Brain microvascular endothelial cell (primary cell): Measurements from ENCODE around the gene OVOL2.

Experiments
- DNase-seq: peaks from one replicate; pipeline ENCODE4 v3.0.0-alpha.2; 2020
- H3K27ac ChIP-seq: fragments of 250-450 bp; sonication (Bioruptor Pico); 2 replicates; pipeline ENCODE4 v1.5.1; 2020; ENCODE audit warnings: mild to moderate bottlenecking, moderate library complexity
- H3K27me3 ChIP-seq: fragments of 250-450 bp; sonication (Bioruptor Pico); replicated peaks from 2 replicates; pipeline ENCODE4 v1.5.1; 2020; ENCODE audit warnings: mild to moderate bottlenecking
- H3K36me3 ChIP-seq: fragments of 250-450 bp; sonication (Bioruptor Pico); replicated peaks from 2 replicates; pipeline ENCODE4 v1.5.1; 2020; ENCODE audit warnings: mild to moderate bottlenecking
- H3K4me3 ChIP-seq: 2 replicates; pipeline ENCODE4 v1.5.1; 2011; ENCODE audit warnings: low read depth, mild to moderate bottlenecking, control low read depth, low read length, moderate library complexity
- in situ Hi-C: cut with HindIII; loops from 2 replicates; pipeline ENCODE4 v1.10.0; 2017; ENCODE audit warnings: low sequenced_read_pairs, low pct_ligation_motif_present
- TF ChIP-seq, protein P1 (sequence below): IDR thresholded peaks from 2 replicates; pipeline ENCODE4 v1.5.1; 2011; ENCODE audit warnings: low read depth, mild to moderate bottlenecking, moderate library complexity, low read length, control low read depth, inconsistent platforms; ENCODE audit errors: missing control alignments

The OVOL2 gene

GRCh38 chr20:18016772-18017171, 40.9 kb downstream of the OVOL2 start:
- TF ChIP-seq, protein P1, sequence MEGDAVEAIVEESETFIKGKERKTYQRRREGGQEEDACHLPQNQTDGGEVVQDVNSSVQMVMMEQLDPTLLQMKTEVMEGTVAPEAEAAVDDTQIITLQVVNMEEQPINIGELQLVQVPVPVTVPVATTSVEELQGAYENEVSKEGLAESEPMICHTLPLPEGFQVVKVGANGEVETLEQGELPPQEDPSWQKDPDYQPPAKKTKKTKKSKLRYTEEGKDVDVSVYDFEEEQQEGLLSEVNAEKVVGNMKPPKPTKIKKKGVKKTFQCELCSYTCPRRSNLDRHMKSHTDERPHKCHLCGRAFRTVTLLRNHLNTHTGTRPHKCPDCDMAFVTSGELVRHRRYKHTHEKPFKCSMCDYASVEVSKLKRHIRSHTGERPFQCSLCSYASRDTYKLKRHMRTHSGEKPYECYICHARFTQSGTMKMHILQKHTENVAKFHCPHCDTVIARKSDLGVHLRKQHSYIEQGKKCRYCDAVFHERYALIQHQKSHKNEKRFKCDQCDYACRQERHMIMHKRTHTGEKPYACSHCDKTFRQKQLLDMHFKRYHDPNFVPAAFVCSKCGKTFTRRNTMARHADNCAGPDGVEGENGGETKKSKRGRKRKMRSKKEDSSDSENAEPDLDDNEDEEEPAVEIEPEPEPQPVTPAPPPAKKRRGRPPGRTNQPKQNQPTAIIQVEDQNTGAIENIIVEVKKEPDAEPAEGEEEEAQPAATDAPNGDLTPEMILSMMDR, result no peak
- in situ Hi-C loops, result no loop called here
- DNase-seq, result no peak
- no peaks in the 10 kb centered on the region for H3K36me3 ChIP-seq
- H3K4me3 ChIP-seq, result no peak overlapping the region
- no peak overlapping the region for H3K27ac ChIP-seq
- no peaks in the 10 kb centered on the region for H3K27me3 ChIP-seq

- TF ChIP-seq, protein P1, result no peak
- in situ Hi-C loops, result no loop called here
- no peak overlapping the region for H3K4me3 ChIP-seq
- no peak overlapping the region for H3K27ac ChIP-seq
- no peaks in the 10 kb centered on the region for H3K36me3 ChIP-seq
- no peak for DNase-seq
- no peaks in the 10 kb centered on the region for H3K27me3 ChIP-seq
Observed at GRCh38 chr20:18014411-18014810, 43.3 kb downstream of the OVOL2 start.

DNA sequence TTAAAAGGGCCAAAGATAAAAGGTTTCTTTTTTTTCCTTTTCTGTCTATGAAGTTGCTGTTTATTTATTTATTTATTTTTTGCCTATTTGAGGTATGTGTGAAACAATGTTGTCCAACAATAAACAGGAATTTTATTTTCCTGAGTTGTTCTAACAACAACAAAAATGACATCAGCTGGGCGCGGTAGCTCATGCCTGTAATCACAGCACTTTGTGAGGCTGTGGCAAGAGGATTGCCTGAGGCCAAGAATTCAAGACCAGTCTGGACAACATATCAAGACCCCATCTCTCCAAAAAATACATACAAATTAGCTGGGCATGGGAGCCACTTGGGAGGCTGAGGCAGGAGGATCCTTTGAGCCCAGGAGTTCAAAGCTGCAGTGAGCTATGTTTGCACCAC, 44.8 kb downstream of the OVOL2 start:
- in situ Hi-C loops, result no loop called here
- no peak overlapping the region for H3K27ac ChIP-seq
- TF ChIP-seq, protein P1, result no peak

DNA sequence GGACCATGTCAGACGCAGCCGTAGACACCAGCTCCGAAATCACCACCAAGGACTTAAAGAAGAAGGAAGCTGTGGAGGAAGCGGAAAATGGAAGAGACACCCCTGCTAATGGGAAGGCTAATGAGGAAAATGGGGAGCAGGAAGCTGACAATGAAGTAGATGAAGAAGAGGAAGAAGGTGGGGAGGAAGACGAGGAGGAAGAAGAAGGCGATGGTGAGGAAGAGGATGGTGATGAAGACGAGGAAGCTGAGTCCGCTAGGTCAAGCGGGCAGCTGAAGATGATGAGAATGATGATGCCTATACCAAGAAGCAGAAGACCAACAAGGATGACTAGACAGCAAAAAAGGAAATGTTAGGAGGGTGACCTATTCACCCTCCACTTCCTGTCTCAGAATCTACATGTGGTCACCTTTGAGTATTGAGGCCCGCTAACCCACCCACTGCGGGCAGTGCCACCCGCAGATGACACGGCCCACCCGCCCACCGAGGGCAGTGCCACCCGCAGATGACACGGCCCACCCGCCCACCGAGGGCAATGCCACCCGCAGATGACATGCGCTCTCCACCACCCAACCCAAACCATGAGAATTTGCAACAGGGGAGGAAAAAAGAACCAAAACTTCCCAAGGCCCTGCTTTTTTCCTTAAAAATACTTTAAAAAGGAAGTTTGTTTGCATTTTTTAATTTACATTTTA, 45.6 kb downstream of the OVOL2 start:
- in situ Hi-C loops, result no loop called here

More for the DNA sequence above, 44.8 kb downstream of the OVOL2 start:
- no peak for DNase-seq
- no peaks in the 10 kb centered on the region for H3K27me3 ChIP-seq
- H3K36me3 ChIP-seq, result no peaks in the 10 kb centered on the region
- no peak overlapping the region for H3K4me3 ChIP-seq

GRCh38 chr20:18011482-18011881, 46.2 kb downstream of the OVOL2 start:
- Histone ChIP-seq H3K36me3 (no peaks in the 10 kb centered on the region), H3K27me3 (no peaks in the 10 kb centered on the region), H3K27ac (no peak overlapping the region), H3K4me3 (no peak overlapping the region)
- no peak for DNase-seq
- TF ChIP-seq, protein P1, result no peak
- in situ Hi-C loops, result no loop called here

More for the DNA sequence above, 45.6 kb downstream of the OVOL2 start:
- Histone ChIP-seq H3K27ac (no peak overlapping the region), H3K36me3 (no peaks in the 10 kb centered on the region), H3K4me3 (no peak overlapping the region), H3K27me3 (no peaks in the 10 kb centered on the region)
- TF ChIP-seq, protein P1, result no peak
- DNase-seq, result no peak

- H3K27ac ChIP-seq, result no peak overlapping the region
- TF ChIP-seq, protein P1, result no peak
- no peaks in the 10 kb centered on the region for H3K27me3 ChIP-seq
- no peaks in the 10 kb centered on the region for H3K36me3 ChIP-seq
- no peak overlapping the region for H3K4me3 ChIP-seq
- DNase-seq, result no peak
- in situ Hi-C loops, result no loop called here
Observed at GRCh38 chr20:18009116-18009515, 48.6 kb downstream of the OVOL2 start.
